ENCODE data around the gene MREG. TPM values are rescaled to one million over a fixed set of nuclear protein-coding genes. Genes with fewer than 3 reads are reported as not detected.
"Not testable (repeated sequence)": the region's sequence is repeated elsewhere in the genome, so short reads cannot be mapped to it uniquely, and the experiment has no call there.

Gene MREG
- total and polyA plus RNA-seq, 3 experiments from 2014 or later: 3.9 to 26.2 (median 25.4) TPM

- Mint-ChIP-seq H3K27me3 (no peaks in the 10 kb centered on the region), H3K4me1 (peaks cover 40 to 51% (median 46%) of the 10 kb centered on the region in 3 donors), H3K9me3 (no peaks in the 10 kb centered on the region), H3K27ac (peak overlapping the region in 2 of 8 donors; percentile 4 to 53), H3K4me3 (peak overlapping the region in 1 of 7 donors; percentile 48), H3K36me3 (peaks cover 3 to 9% (median 9%) of the 10 kb centered on the region in 3 donors)
- DNase-seq: no peak
- POLR2A ChIA-PET: no interaction called here
- CTCF ChIA-PET: interaction anchor here (1.2 kb wide), 2 partner anchors 14 to 33 kb away, joined by 3 to 4 read pairs; no protein-coding TSS in a partner anchor
- Histone ChIP-seq H3K27ac (ENCODE audit: low read depth, low read length) (no peak overlapping the region), H3K27me3 (ENCODE audit: insufficient read depth, low read length, poor library complexity, severe bottlenecking) (no peaks in the 10 kb centered on the region), H3K4me1 (ENCODE audit: insufficient read depth, low read length) (peaks cover 24% of the 10 kb centered on the region), H3K36me3 (ENCODE audit: insufficient read depth, low read length) (no peaks in the 10 kb centered on the region), H3K4me3 (ENCODE audit: low read length) (no peak overlapping the region), H3K9me3 (ENCODE audit: low read length) (no peaks in the 10 kb centered on the region)
Observed at GRCh38 chr2:216001216-216002100, 11.9 kb downstream of the MREG start.

- H3K27ac Mint-ChIP-seq: peak overlapping the region in 2 of 8 donors; percentile 9 to 63
- no peaks in the 10 kb centered on the region for H3K27me3 Mint-ChIP-seq
- Histone ChIP-seq H3K4me3 (ENCODE audit: low read length) (no peak overlapping the region), H3K27me3 (ENCODE audit: insufficient read depth, low read length, poor library complexity, severe bottlenecking) (no peaks in the 10 kb centered on the region), H3K27ac (ENCODE audit: low read depth, low read length) (no peak overlapping the region), H3K4me1 (ENCODE audit: insufficient read depth, low read length) (peaks cover 12% of the 10 kb centered on the region), H3K9me3 (ENCODE audit: low read length) (no peaks in the 10 kb centered on the region), H3K36me3 (ENCODE audit: insufficient read depth, low read length) (no peaks in the 10 kb centered on the region)
- peaks cover 20 to 25% (median 20%) of the 10 kb centered on the region in 3 donors for H3K4me1 Mint-ChIP-seq
- no peak for DNase-seq
- ChIA-PET POLR2A (no interaction called here), CTCF (no interaction called here)
- peaks cover 0 to 2% (median 0%) of the 10 kb centered on the region in 5 donors for H3K9me3 Mint-ChIP-seq
- peaks cover 18 to 35% (median 19%) of the 10 kb centered on the region in 3 donors for H3K36me3 Mint-ChIP-seq
- H3K4me3 Mint-ChIP-seq: no peak overlapping the region
Observed at GRCh38 chr2:215998636-215999035, 14.7 kb downstream of the MREG start.

GRCh38 chr2:215997219-215997618, 16.1 kb downstream of the MREG start:
- no peaks in the 10 kb centered on the region for H3K9me3 ChIP-seq (ENCODE audit: low read length)
- no peak overlapping the region for H3K27ac ChIP-seq (ENCODE audit: low read depth, low read length)
- Mint-ChIP-seq H3K36me3 (peaks cover 32 to 47% (median 32%) of the 10 kb centered on the region in 3 donors), H3K27me3 (no peaks in the 10 kb centered on the region), H3K4me1 (peaks cover 9 to 11% (median 10%) of the 10 kb centered on the region in 3 donors), H3K9me3 (peaks cover 0 to 3% (median under 1%) of the 10 kb centered on the region in 5 donors), H3K27ac (peak overlapping the region in 1 of 8 donors; percentile 15), H3K4me3 (no peak overlapping the region)
- DNase-seq: no peak
- H3K4me1 ChIP-seq (ENCODE audit: insufficient read depth, low read length): peaks cover 7% of the 10 kb centered on the region
- H3K27me3 ChIP-seq (ENCODE audit: insufficient read depth, low read length, poor library complexity, severe bottlenecking): no peaks in the 10 kb centered on the region
- CTCF ChIA-PET: no interaction called here
- POLR2A ChIA-PET: no interaction called here
- H3K4me3 ChIP-seq (ENCODE audit: low read length): no peak overlapping the region
- H3K36me3 ChIP-seq (ENCODE audit: insufficient read depth, low read length): no peaks in the 10 kb centered on the region

GRCh38 chr2:215994911-215995310, 18.4 kb downstream of the MREG start:
- Mint-ChIP-seq H3K4me3 (no peak overlapping the region), H3K9me3 (peaks cover 10 to 25% (median 17%) of the 10 kb centered on the region in 5 donors), H3K27ac (no peak overlapping the region), H3K36me3 (peaks cover 51 to 70% (median 55%) of the 10 kb centered on the region in 3 donors), H3K4me1 (peaks cover 5 to 7% (median 7%) of the 10 kb centered on the region in 3 donors), H3K27me3 (no peaks in the 10 kb centered on the region)
- H3K27me3 ChIP-seq (ENCODE audit: insufficient read depth, low read length, poor library complexity, severe bottlenecking): no peaks in the 10 kb centered on the region
- no peak overlapping the region for H3K27ac ChIP-seq (ENCODE audit: low read depth, low read length)
- H3K9me3 ChIP-seq (ENCODE audit: low read length): no peaks in the 10 kb centered on the region
- no peaks in the 10 kb centered on the region for H3K36me3 ChIP-seq (ENCODE audit: insufficient read depth, low read length)
- POLR2A ChIA-PET: no interaction called here
- DNase-seq: no peak
- H3K4me1 ChIP-seq (ENCODE audit: insufficient read depth, low read length): no peaks in the 10 kb centered on the region
- H3K4me3 ChIP-seq (ENCODE audit: low read length): no peak overlapping the region
- CTCF ChIA-PET: no interaction called here

- H3K36me3 ChIP-seq (ENCODE audit: insufficient read depth, low read length); H3K4me1 ChIP-seq (ENCODE audit: insufficient read depth, low read length); H3K27me3 ChIP-seq (ENCODE audit: insufficient read depth, low read length, poor library complexity, severe bottlenecking); H3K9me3 ChIP-seq (ENCODE audit: low read length); H3K4me3 ChIP-seq (ENCODE audit: low read length); POLR2A ChIA-PET; H3K27ac ChIP-seq (ENCODE audit: low read depth, low read length); H3K27me3 Mint-ChIP-seq; H3K4me1 Mint-ChIP-seq; DNase-seq; H3K4me3 Mint-ChIP-seq: not testable (repeated sequence)
- peaks cover 14 to 28% (median 20%) of the 10 kb centered on the region in 5 donors for H3K9me3 Mint-ChIP-seq
- CTCF ChIA-PET: interaction anchor here (0.6 kb wide), 1 partner anchor 18 kb away, joined by 3 read pairs; no protein-coding TSS in a partner anchor
- peaks cover 56 to 75% (median 70%) of the 10 kb centered on the region in 3 donors for H3K36me3 Mint-ChIP-seq
- H3K27ac Mint-ChIP-seq: peak overlapping the region in 1 of 8 donors; percentile 61
Observed at GRCh38 chr2:215988556-215989207, 24.7 kb downstream of the MREG start.

- Mint-ChIP-seq H3K9me3 (peaks cover 1 to 10% (median 5%) of the 10 kb centered on the region in 5 donors), H3K27ac (no peak overlapping the region), H3K4me3 (no peak overlapping the region), H3K4me1 (peaks cover 8 to 16% (median 15%) of the 10 kb centered on the region in 3 donors), H3K36me3 (peaks cover 31 to 43% (median 42%) of the 10 kb centered on the region in 3 donors), H3K27me3 (no peaks in the 10 kb centered on the region)
- H3K9me3 ChIP-seq (ENCODE audit: low read length): no peaks in the 10 kb centered on the region
- H3K4me1 ChIP-seq (ENCODE audit: insufficient read depth, low read length): no peaks in the 10 kb centered on the region
- H3K36me3 ChIP-seq (ENCODE audit: insufficient read depth, low read length): no peaks in the 10 kb centered on the region
- no peak for DNase-seq
- CTCF ChIA-PET: interaction anchor here (1.2 kb wide), 1 partner anchor 38 kb away, joined by 3 read pairs; no protein-coding TSS in a partner anchor
- no peaks in the 10 kb centered on the region for H3K27me3 ChIP-seq (ENCODE audit: insufficient read depth, low read length, poor library complexity, severe bottlenecking)
- H3K27ac ChIP-seq (ENCODE audit: low read depth, low read length): no peak overlapping the region
- H3K4me3 ChIP-seq (ENCODE audit: low read length): no peak overlapping the region
- POLR2A ChIA-PET: no interaction called here
Observed at GRCh38 chr2:215985257-215985656, 28.1 kb downstream of the MREG start.

GRCh38 chr2:215984661-215985060, 28.7 kb downstream of the MREG start:
- no peak overlapping the region for H3K4me3 ChIP-seq (ENCODE audit: low read length)
- H3K27ac ChIP-seq (ENCODE audit: low read depth, low read length): no peak overlapping the region
- no peaks in the 10 kb centered on the region for H3K9me3 ChIP-seq (ENCODE audit: low read length)
- Mint-ChIP-seq H3K36me3 (peaks cover 27 to 37% (median 37%) of the 10 kb centered on the region in 3 donors), H3K27me3 (no peaks in the 10 kb centered on the region), H3K4me1 (peaks cover 11 to 22% (median 21%) of the 10 kb centered on the region in 3 donors), H3K27ac (no peak overlapping the region), H3K4me3 (no peak overlapping the region), H3K9me3 (peaks cover 0 to 6% (median 4%) of the 10 kb centered on the region in 5 donors)
- ChIA-PET POLR2A (no interaction called here), CTCF (interaction anchor here (1.2 kb wide), 1 partner anchor 39 kb away, joined by 3 read pairs; no protein-coding TSS in a partner anchor)
- no peaks in the 10 kb centered on the region for H3K4me1 ChIP-seq (ENCODE audit: insufficient read depth, low read length)
- no peaks in the 10 kb centered on the region for H3K27me3 ChIP-seq (ENCODE audit: insufficient read depth, low read length, poor library complexity, severe bottlenecking)
- no peak for DNase-seq
- H3K36me3 ChIP-seq (ENCODE audit: insufficient read depth, low read length): no peaks in the 10 kb centered on the region

Data from CD8-positive, alpha-beta memory T cell (primary cell).